H1 (cell line): ENCODE data around the gene MPHOSPH10. TPM values are rescaled to one million over a fixed set of nuclear protein-coding genes. Genes with fewer than 3 reads are reported as not detected.

Experiments used
- CTCF ChIA-PET: fragments of 300-600 bp; sonication (Branson Sonifier 250); formaldehyde crosslinking; loops from one replicate; lab custom pipeline; 2021; ENCODE audit not compliant: partially characterized antibody; lab: Charles Lee
- POLR2A ChIA-PET: fragments of 300-600 bp; sonication (Branson Sonifier 250); formaldehyde crosslinking; loops from one replicate; lab custom pipeline; 2021; ENCODE audit warnings: inconsistent platforms; ENCODE audit not compliant: partially characterized antibody; lab: Charles Lee
- DNase-seq, 2 experiments: peaks; one replicate each; pipeline versions ENCODE4 v3.0.0 to v3.0.0-alpha.2; 2010 to 2022; ENCODE audit warnings: low spot score in 2 of 2, low read depth in 1 of 2, mixed read lengths in 1 of 2
- FAIRE-seq: peaks from 2 replicates; lab custom pipeline; 2011; peaks lifted over from hg19 to GRCh38; lab: Jason Lieb, UNC
- H2AFZ ChIP-seq: 2 replicates; pipeline ENCODE4 v1.8.1; 2012; ENCODE audit warnings: low read length, inconsistent platforms
- H2AK5ac ChIP-seq: 2 replicates; pipeline ENCODE4 v1.6.1; 2013; ENCODE audit warnings: low read depth, low read length
- H2BK120ac ChIP-seq: replicated peaks from 2 replicates; pipeline ENCODE3; 2013; ENCODE audit warnings: low read depth, low read length, inconsistent platforms
- H2BK12ac ChIP-seq: 2 replicates; pipeline ENCODE4 v1.6.1; 2013; ENCODE audit warnings: low read depth, low read length
- H2BK15ac ChIP-seq: 2 replicates; pipeline ENCODE4 v1.6.1; 2013; ENCODE audit warnings: low read length
- H2BK20ac ChIP-seq: 2 replicates; pipeline ENCODE4 v1.6.1; 2013; ENCODE audit warnings: low read length
- H2BK5ac ChIP-seq: 2 replicates; pipeline ENCODE4 v1.6.1; 2013; ENCODE audit warnings: low read depth, low read length
- H3K14ac ChIP-seq: 2 replicates; pipeline ENCODE4 v1.6.1; 2013; ENCODE audit warnings: inconsistent platforms; ENCODE audit not compliant: insufficient read length
- H3K18ac ChIP-seq: 2 replicates; pipeline ENCODE4 v1.6.1; 2013; ENCODE audit warnings: low read length; ENCODE audit errors: extremely low read depth
- H3K23ac ChIP-seq: 2 replicates; pipeline ENCODE4 v1.6.1; 2013; ENCODE audit warnings: inconsistent platforms; ENCODE audit not compliant: insufficient read length
- H3K23me2 ChIP-seq: 2 replicates; pipeline ENCODE4 v1.6.1; 2013; ENCODE audit warnings: low read depth, low read length
- H3K27ac ChIP-seq: 2 replicates; pipeline ENCODE4 v1.6.1; 2011; ENCODE audit warnings: low read depth, low read length, inconsistent platforms
- H3K27me3 ChIP-seq, 4 experiments: replicated peaks in 1 of 4; 1 replicate in 1 of 4; 2 replicates in 3 of 4; pipeline versions ENCODE4 v1.6.1 to v1.8.1; 2011 to 2013; ENCODE audit warnings: low read length in 3 of 4, mild to moderate bottlenecking in 3 of 4, inconsistent platforms in 2 of 4, mixed read lengths in 2 of 4, moderate library complexity in 1 of 4; ENCODE audit not compliant: control insufficient read depth in 3 of 4, insufficient read depth in 3 of 4; ENCODE audit errors: extremely low read depth in 1 of 4
- H3K36me3 ChIP-seq, 4 experiments: 2 replicates each; pipeline versions ENCODE4 v1.6.1 to v1.8.1; 2011 to 2013; ENCODE audit warnings: mild to moderate bottlenecking in 4 of 4, low read length in 3 of 4, moderate library complexity in 2 of 4, control low read depth in 1 of 4, inconsistent platforms in 1 of 4; ENCODE audit not compliant: insufficient read depth in 4 of 4, control insufficient read depth in 2 of 4
- H3K4ac ChIP-seq: replicated peaks from 2 replicates; pipeline ENCODE3; 2013; ENCODE audit warnings: low read length, low read depth, mixed read lengths, inconsistent platforms; ENCODE audit not compliant: insufficient read length
- H3K4me1 ChIP-seq, 4 experiments: replicated peaks in 1 of 4; 1 replicate in 1 of 4; 2 replicates in 3 of 4; pipeline versions ENCODE4 v1.6.1 to v1.8.1; 2011 to 2013; ENCODE audit warnings: low read length in 3 of 4, inconsistent platforms in 2 of 4, mixed read lengths in 1 of 4; ENCODE audit not compliant: insufficient read depth in 4 of 4, control insufficient read depth in 3 of 4
- H3K4me2 ChIP-seq, 2 experiments: 2 replicates each; pipeline versions ENCODE4 v1.6.1 to v1.8.1; 2011 to 2013; ENCODE audit warnings: low read depth in 2 of 2, low read length in 2 of 2, control low read depth in 1 of 2, inconsistent platforms in 1 of 2, mild to moderate bottlenecking in 1 of 2; ENCODE audit not compliant: insufficient read depth in 1 of 2
- H3K4me3 ChIP-seq, 4 experiments: fragments of 200-600, 300-600 bp in 1 of 4; sonication (generic), shearing (Covaris generic), sonication (Bioruptor Twin) in 1 of 4; 2 replicates each; pipeline versions ENCODE4 v1.5.1 to v1.8.1; 2011 to 2016; ENCODE audit warnings: low read length in 4 of 4, low read depth in 3 of 4, control low read depth in 2 of 4, inconsistent platforms in 2 of 4, mild to moderate bottlenecking in 2 of 4, mixed read lengths in 1 of 4, moderate library complexity in 1 of 4; ENCODE audit not compliant: insufficient read depth in 2 of 4; ENCODE audit errors: extremely low read depth in 1 of 4
- H3K56ac ChIP-seq: replicated peaks from 2 replicates; pipeline ENCODE3; 2013; ENCODE audit warnings: low read depth, mild to moderate bottlenecking, mixed read lengths, low read length, inconsistent platforms; ENCODE audit not compliant: insufficient read length
- H3K79me1 ChIP-seq: 2 replicates; pipeline ENCODE4 v1.6.1; 2013; ENCODE audit warnings: low read depth, low read length, control low read depth
- H3K79me2 ChIP-seq, 2 experiments: 2 replicates each; pipeline versions ENCODE4 v1.6.1 to v1.8.1; 2012 to 2013; ENCODE audit warnings: low read length in 2 of 2, mild to moderate bottlenecking in 2 of 2, inconsistent platforms in 1 of 2; ENCODE audit not compliant: insufficient read depth in 2 of 2, control insufficient read depth in 1 of 2
- H3K9ac ChIP-seq, 4 experiments: replicated peaks in 1 of 4; 1 replicate in 1 of 4; 2 replicates in 3 of 4; pipeline versions ENCODE4 v1.6.1 to v1.8.1; 2011 to 2013; ENCODE audit warnings: low read depth in 3 of 4, low read length in 3 of 4, control low read depth in 2 of 4, mild to moderate bottlenecking in 2 of 4, moderate library complexity in 2 of 4, inconsistent platforms in 1 of 4; ENCODE audit errors: extremely low read depth in 1 of 4
- H3K9me3 ChIP-seq, 2 experiments: 2 replicates each; pipeline versions ENCODE4 v1.6.1 to v1.8.1; 2012 to 2013; ENCODE audit warnings: mild to moderate bottlenecking in 2 of 2, moderate library complexity in 2 of 2, control low read depth in 1 of 2, inconsistent platforms in 1 of 2, low read depth in 1 of 2, low read length in 1 of 2, mixed read lengths in 1 of 2; ENCODE audit not compliant: insufficient read depth in 2 of 2
- H4K20me1 ChIP-seq, 2 experiments: replicated peaks in 1 of 2; 2 replicates each; pipeline versions ENCODE3 to v1.8.1; 2011 to 2013; ENCODE audit warnings: inconsistent platforms in 2 of 2, low read length in 2 of 2, mild to moderate bottlenecking in 1 of 2; ENCODE audit not compliant: insufficient read depth in 2 of 2, control insufficient read depth in 1 of 2
- H4K5ac ChIP-seq: 2 replicates; pipeline ENCODE4 v1.6.1; 2013; ENCODE audit warnings: low read length, low read depth, mixed read lengths, inconsistent platforms; ENCODE audit not compliant: insufficient read length
- H4K8ac ChIP-seq: 2 replicates; pipeline ENCODE4 v1.8.0; 2013; ENCODE audit warnings: mild to moderate bottlenecking, moderate library complexity, low read length, inconsistent platforms; ENCODE audit not compliant: insufficient read depth; ENCODE audit errors: extremely low read depth
- H4K91ac ChIP-seq: replicated peaks from 2 replicates; pipeline ENCODE3; 2013; ENCODE audit warnings: low read length, mixed read lengths, inconsistent platforms; ENCODE audit not compliant: insufficient read length
- CEBPB ChIP-seq: IDR thresholded peaks from 2 replicates; pipeline ENCODE4 v1.6.1; 2012; ENCODE audit warnings: low read depth, low read length
- JUND ChIP-seq: IDR thresholded peaks from 2 replicates; pipeline ENCODE4 v1.6.1; 2011; ENCODE audit warnings: mild to moderate bottlenecking, improper control_type of control experiment, low read length
- POLR2AphosphoS5 ChIP-seq: IDR thresholded peaks from 2 replicates; pipeline ENCODE4 v1.6.1; 2011; ENCODE audit warnings: low read depth, low read length
- RNF2 ChIP-seq: fragments of 200-900, 300-1000 bp; sonication (generic); IDR thresholded peaks from 2 replicates; pipeline ENCODE4 v1.7.1; 2016; ENCODE audit warnings: borderline replicate concordance, low read depth, mild to moderate bottlenecking, antibody characterized with exemption, low read length; ENCODE audit not compliant: poor library complexity, severe bottlenecking; ENCODE audit errors: missing control alignments
- RXRA ChIP-seq: IDR thresholded peaks from 2 replicates; pipeline ENCODE4 v1.6.1; 2011; ENCODE audit warnings: low read depth, mild to moderate bottlenecking, low read length, moderate library complexity; ENCODE audit not compliant: insufficient read depth
- SUZ12 ChIP-seq: fragments of 200-600 bp; sonication (generic); IDR thresholded peaks from 2 replicates; pipeline ENCODE4 v1.6.1; 2012; ENCODE audit warnings: mild to moderate bottlenecking, inconsistent platforms, low read length, moderate library complexity, mixed read lengths
- TAF1 ChIP-seq: IDR thresholded peaks from 2 replicates; pipeline ENCODE4 v1.6.1; 2011; ENCODE audit warnings: mild to moderate bottlenecking, low read depth, low read length
- ZNF274 ChIP-seq: IDR thresholded peaks from 2 replicates; pipeline ENCODE4 v1.7.0; 2012; ENCODE audit warnings: low read length, borderline replicate concordance; ENCODE audit errors: extremely low read depth
- WGBS, 2 experiments: shearing (Covaris generic) in 1 of 2; methylation state at CpG; one replicate each; pipeline versions ENCODE4 v1.1.6 to v1.1.7; 2013 to 2015; ENCODE audit warnings: low lambda C conversion rate in 2 of 2, mixed read lengths in 2 of 2, inconsistent platforms in 1 of 2, low coverage in 1 of 2, missing lambda C conversion rate in 1 of 2; ENCODE audit not compliant: insufficient replicate concordance in 2 of 2, insufficient coverage in 1 of 2, insufficient read length in 1 of 2; ENCODE audit errors: extremely low coverage in 1 of 2, missing lambda C conversion rate in 1 of 2; 5-methylcytosine and 5-hydroxymethylcytosine counted together
- polyA plus RNA-seq, 7 experiments: library from polyadenylated mRNA; depleted of rRNA in 3 of 7; stranded (reverse) in 5 of 7; unstranded in 2 of 7; fragments of >200 nt in 5 of 7; fragments of 200-250 nt in 2 of 7; gene quantifications; 1 replicate in 5 of 7; 2 replicates in 1 of 7; 4 replicates in 1 of 7; pipeline versions ENCODE4 v1.2.1 to v1.2.3, GENCODE V29; 2011 to 2013; ENCODE audit warnings: missing spikeins in 2 of 7, mixed read lengths in 2 of 7
- total RNA-seq: library from RNA; stranded (reverse); fragmentation: NEBNext Ultra II Directional; extraction: Animal tissue kit (Norgen Biotek cat#: 25700); gene quantifications from 2 replicates; pipeline ENCODE4 v1.2.1, GENCODE V29; 2021
- TF ChIP-seq, protein P1 (sequence below): IDR thresholded peaks from 2 replicates; pipeline ENCODE4 v1.6.1; 2012; ENCODE audit warnings: inconsistent platforms
- TF ChIP-seq, protein P2 (sequence below): IDR thresholded peaks from 2 replicates; pipeline ENCODE4 v1.6.1; 2011; ENCODE audit warnings: low read length, improper control_type of control experiment

The MPHOSPH10 gene
- total and polyA plus RNA-seq, 2 of the 8 experiments (the other 6 are each of a cell fraction or from before 2014, with no cell fraction given), result 4.5 to 39.1 TPM

DNA sequence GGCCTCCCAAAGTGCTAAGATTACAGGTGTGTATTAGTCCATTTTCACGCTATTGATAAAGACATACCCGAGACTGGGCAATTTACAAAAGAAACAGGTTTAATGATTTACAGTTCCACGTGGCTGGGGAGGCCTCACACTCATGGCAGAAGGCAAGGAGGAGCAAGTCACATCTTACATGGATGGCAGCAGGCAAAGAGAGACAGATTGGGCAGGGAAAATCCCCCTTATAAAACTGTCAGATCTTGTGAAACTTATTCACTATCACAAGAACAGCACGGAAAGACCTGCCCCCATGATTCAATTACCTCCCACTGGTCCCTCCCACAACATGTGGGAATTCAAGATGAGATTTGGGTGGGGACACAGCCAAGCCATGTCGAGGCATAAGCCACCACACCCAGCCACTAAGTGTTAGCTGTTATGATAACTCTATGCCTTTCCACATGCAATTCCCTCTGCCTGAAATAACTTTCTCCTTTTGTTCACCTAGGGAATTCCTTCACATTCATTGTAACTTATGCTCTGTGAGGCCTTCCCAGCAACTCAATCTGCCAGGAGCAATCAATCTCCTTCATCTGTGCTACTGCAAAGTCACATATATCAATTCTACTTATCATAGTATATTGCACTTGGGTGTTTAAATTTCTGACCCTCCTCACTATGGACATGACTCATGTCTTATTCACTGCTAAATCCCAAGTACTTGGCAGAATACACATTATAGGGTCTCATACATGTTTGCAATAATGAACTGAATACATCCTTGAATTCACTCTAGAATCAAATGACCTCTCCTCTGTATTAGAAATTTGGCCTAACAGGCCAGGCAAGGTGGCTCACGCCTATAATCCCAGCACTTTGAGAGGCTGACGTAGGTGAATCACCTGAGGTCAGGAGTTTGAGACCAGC is 7.8 kb upstream of the MPHOSPH10 start:
- no peak for DNase-seq
- Histone ChIP-seq H2AK5ac (no peak overlapping the region), H3K27ac (no peak overlapping the region), H2BK20ac (no peak overlapping the region), H2AFZ (no peak overlapping the region), H2BK15ac (no peak overlapping the region), H3K14ac (no peak overlapping the region), H2BK120ac (no peak overlapping the region), H3K79me2 (peaks cover 0 to 10% of the 10 kb centered on the region in 2 experiments; a peak in 2 of 4 replicates), H4K8ac (no peak overlapping the region), H2BK5ac (no peak overlapping the region), H3K23me2 (no peaks in the 10 kb centered on the region), H3K27me3 (no peaks in the 10 kb centered on the region), H3K18ac (no peak overlapping the region), H3K9me3 (no peaks in the 10 kb centered on the region), H4K5ac (no peak overlapping the region), H3K4me3 (no peak overlapping the region), H3K4me2 (no peak overlapping the region), H3K79me1 (no peaks in the 10 kb centered on the region), H4K20me1 (peaks cover 4 to 5% of the 10 kb centered on the region in 2 experiments), H3K36me3 (peaks cover 2 to 6% (median 5%) of the 10 kb centered on the region in 4 experiments; a peak in 5 of 8 replicates), H3K9ac (no peak overlapping the region), H2BK12ac (no peak overlapping the region), H3K4me1 (no peaks in the 10 kb centered on the region; a peak in 1 of 7 replicates), H4K91ac (no peak overlapping the region), H3K4ac (no peak overlapping the region), H3K23ac (no peak overlapping the region), H3K56ac (no peak overlapping the region)
- ChIA-PET CTCF (interaction anchor here (1.0 to 1.7 kb wide), 3 partner anchors 16 to 23 kb away, joined by 4 to 5 read pairs (median 5); no protein-coding TSS in a partner anchor), POLR2A (interaction anchor here (1.7 to 4.2 kb wide), 3 partner anchors 7 to 25 kb away, joined by 4 to 17 read pairs (median 6); partner anchors contain the start of genes MCEE and MPHOSPH10)
- WGBS, 2 experiments, result 94% methylated on average over 7 of the region's 7 CpGs; no CpG with 5 or more reads in 1 of the 2 experiments
- no peak for FAIRE-seq
- TF ChIP-seq CEBPB (no peak), TAF1 (no peak), ZNF274 (no peak), JUND (no peak), RNF2 (no peak), RXRA (no peak), SUZ12 (no peak), POLR2AphosphoS5 (no peak)
- TF ChIP-seq, protein P1, sequence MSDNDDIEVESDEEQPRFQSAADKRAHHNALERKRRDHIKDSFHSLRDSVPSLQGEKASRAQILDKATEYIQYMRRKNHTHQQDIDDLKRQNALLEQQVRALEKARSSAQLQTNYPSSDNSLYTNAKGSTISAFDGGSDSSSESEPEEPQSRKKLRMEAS, result no peak
- TF ChIP-seq, protein P2, sequence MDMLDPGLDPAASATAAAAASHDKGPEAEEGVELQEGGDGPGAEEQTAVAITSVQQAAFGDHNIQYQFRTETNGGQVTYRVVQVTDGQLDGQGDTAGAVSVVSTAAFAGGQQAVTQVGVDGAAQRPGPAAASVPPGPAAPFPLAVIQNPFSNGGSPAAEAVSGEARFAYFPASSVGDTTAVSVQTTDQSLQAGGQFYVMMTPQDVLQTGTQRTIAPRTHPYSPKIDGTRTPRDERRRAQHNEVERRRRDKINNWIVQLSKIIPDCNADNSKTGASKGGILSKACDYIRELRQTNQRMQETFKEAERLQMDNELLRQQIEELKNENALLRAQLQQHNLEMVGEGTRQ, result no peak
